OCI-M2 (cell line): ENCODE data around the gene SGCA.

Experiments
- DNase-seq: peaks from one replicate; lab custom pipeline; 2025; ENCODE audit not compliant: unreplicated experiment; lab: John Stamatoyannopoulos, UW

The SGCA gene

GRCh38 chr17:50221266-50221863, 55.6 kb downstream of the SGCA start:
- DNase-seq = no peak

DNA sequence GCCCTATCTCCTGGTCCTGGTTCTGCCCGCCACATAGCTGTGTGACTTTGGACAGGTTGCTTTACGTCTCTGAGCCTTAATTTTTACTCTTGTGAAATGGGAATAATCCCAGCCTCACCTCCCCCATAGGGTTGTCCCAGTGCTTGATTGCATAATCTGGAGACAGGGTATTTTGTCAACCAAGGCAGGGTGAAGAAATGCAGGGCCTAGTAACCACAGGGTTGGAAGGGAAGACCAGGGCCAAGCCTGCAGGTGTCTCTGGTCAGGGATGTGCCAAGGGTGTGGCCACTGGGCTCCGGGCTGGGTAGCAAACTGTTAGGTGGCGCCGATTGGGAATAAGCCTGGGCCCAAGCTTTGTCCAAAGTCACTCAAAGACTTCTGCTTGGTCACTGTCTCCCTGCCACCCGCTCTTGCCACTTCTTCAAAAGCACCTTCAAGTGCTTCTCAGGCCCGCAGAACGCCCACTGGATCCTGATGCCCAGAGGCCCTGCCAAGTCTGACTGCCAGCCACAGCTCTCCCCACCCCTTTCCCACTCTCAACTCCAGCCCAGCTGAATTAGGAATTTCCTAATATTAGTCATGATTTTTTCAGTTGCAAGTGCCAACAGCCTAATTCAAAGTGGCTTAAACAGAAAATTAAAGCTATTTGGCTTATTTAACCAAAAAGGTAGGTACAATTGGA, 56.2 kb downstream of the SGCA start:
- no peak for DNase-seq

DNA sequence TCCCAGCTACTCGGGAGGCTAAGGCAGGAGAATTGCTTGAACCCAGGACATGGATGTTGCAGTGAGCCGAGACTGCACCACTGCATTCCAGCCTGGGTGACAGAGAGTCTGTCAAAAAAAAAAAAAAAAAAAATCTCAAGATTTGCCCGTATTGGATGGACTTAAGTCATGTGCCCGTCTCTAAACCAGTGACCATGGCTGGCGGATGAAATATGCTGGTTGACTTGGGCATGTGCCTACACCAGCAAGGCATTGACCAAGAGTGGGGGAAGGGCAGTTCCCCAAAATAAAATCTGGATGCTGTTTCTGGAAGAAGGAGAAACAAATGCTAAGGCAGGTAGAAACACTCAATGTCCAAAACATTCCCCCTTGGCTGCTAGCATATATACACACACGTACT, 57.1 kb downstream of the SGCA start:
- DNase-seq = no peak
